Calu3 (cell line): ENCODE data around the gene HCN2. TPM values are rescaled to one million over a fixed set of nuclear protein-coding genes. Genes with fewer than 3 reads are reported as not detected.
A peak's percentile ranks its signal among the peaks of the same experiment; 100 is the strongest.

Experiments
- BruUV-seq: library from RNA; stranded (reverse); fragments of 400-500 nt; replicated peaks from 2 replicates; lab custom pipeline; 2021; lab: Mats Ljungman, UMichigan
- CTCF ChIA-PET: fragments of 300-600 bp; sonication (Branson Sonifier 250); formaldehyde crosslinking; loops from one replicate; lab custom pipeline; 2022; ENCODE audit warnings: antibody characterized with exemption; lab: Charles Lee
- DNase-seq: peaks from one replicate; pipeline ENCODE4 v3.0.0; 2022
- H3K27ac Mint-ChIP-seq: one replicate; pipeline ENCODE4 v1.8.0; 2022; ENCODE audit warnings: mixed read lengths; ENCODE audit not compliant: unreplicated experiment
- H3K27me3 Mint-ChIP-seq: one replicate; pipeline ENCODE4 v1.8.0; 2022; ENCODE audit warnings: mixed read lengths; ENCODE audit not compliant: unreplicated experiment
- H3K36me3 Mint-ChIP-seq: one replicate; pipeline ENCODE4 v1.8.0; 2022; ENCODE audit warnings: mild to moderate bottlenecking, moderate library complexity, mixed read lengths; ENCODE audit not compliant: insufficient read depth, unreplicated experiment
- H3K4me1 Mint-ChIP-seq: one replicate; pipeline ENCODE4 v1.8.0; 2022; ENCODE audit warnings: mild to moderate bottlenecking, low read depth, mixed read lengths; ENCODE audit not compliant: unreplicated experiment
- H3K4me3 Mint-ChIP-seq: one replicate; pipeline ENCODE4 v1.8.0; 2022; ENCODE audit warnings: mild to moderate bottlenecking, low read depth, moderate library complexity, mixed read lengths; ENCODE audit not compliant: unreplicated experiment
- H3K9me3 Mint-ChIP-seq: one replicate; pipeline ENCODE4 v1.8.0; 2022; ENCODE audit warnings: low read depth, mixed read lengths; ENCODE audit not compliant: unreplicated experiment
- CTCF ChIP-seq: fragments of 200-600 bp; IDR thresholded peaks from one replicate; pipeline ENCODE4 v1.8.0; 2022; ENCODE audit warnings: antibody characterized with exemption; ENCODE audit not compliant: unreplicated experiment
- intact Hi-C: fragments of 100-400 bp; cut with micrococcal nuclease; formaldehyde crosslinking; loops from one replicate; pipeline ENCODE4 v1.10.0; 2022; ENCODE audit not compliant: unreplicated experiment
- total RNA-seq: library from RNA; stranded (reverse); gene quantifications from 2 replicates; pipeline ENCODE4 v1.2.3, GENCODE V29; 2022

Gene HCN2
- total RNA-seq, 1 experiment from 2014 or later = 0.09 TPM

DNA sequence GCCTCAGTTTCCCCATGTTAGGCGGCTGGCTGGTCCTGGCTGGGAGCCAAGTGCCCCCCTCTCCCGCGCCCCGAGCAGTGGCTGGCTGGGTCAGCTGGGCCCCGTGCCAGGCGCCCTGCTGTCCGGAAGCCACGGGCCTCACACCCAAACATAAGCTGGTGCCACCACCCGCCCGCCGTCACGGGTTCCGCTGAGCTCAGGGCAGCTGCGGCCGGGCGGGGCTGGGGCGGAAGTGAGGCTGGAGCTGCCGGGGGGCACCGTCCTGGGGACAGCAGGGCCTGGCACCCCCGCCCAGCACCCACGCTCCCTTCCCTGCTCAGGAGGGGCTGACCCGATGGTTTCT, 19.3 kb downstream of the HCN2 start:
- Mint-ChIP-seq H3K4me3 (no peak overlapping the region), H3K27me3 (no peaks in the 10 kb centered on the region), H3K4me1 (no peaks in the 10 kb centered on the region), H3K27ac (no peak overlapping the region), H3K36me3 (peaks cover 7% of the 10 kb centered on the region), H3K9me3 (no peaks in the 10 kb centered on the region)
- DNase-seq = peak; percentile 56
- no peak for TF ChIP-seq CTCF
- BruUV-seq = no TSS peak
- CTCF ChIA-PET = interaction anchor here (0.5 to 0.6 kb wide), 2 partner anchors 46 to 55 kb away, joined by 3 to 5 read pairs; no protein-coding TSS in a partner anchor
- intact Hi-C loops = no loop called here

- TF ChIP-seq CTCF = no peak
- no peaks in the 10 kb centered on the region for H3K27me3 Mint-ChIP-seq
- no peaks in the 10 kb centered on the region for H3K4me1 Mint-ChIP-seq
- peaks cover 7% of the 10 kb centered on the region for H3K36me3 Mint-ChIP-seq
- no peak overlapping the region for H3K27ac Mint-ChIP-seq
- no peak for DNase-seq
- CTCF ChIA-PET = no interaction called here
- intact Hi-C loops = no loop called here
- H3K4me3 Mint-ChIP-seq = no peak overlapping the region
- no peaks in the 10 kb centered on the region for H3K9me3 Mint-ChIP-seq
- BruUV-seq = no TSS peak
These were observed 20.6 kb downstream of the HCN2 start for GRCh38 chr19:610071-610800.

GRCh38 chr19:610801-611480, 21.3 kb downstream of the HCN2 start:
- TF ChIP-seq CTCF = no peak
- no peaks in the 10 kb centered on the region for H3K27me3 Mint-ChIP-seq
- H3K9me3 Mint-ChIP-seq = no peaks in the 10 kb centered on the region
- H3K4me1 Mint-ChIP-seq = no peaks in the 10 kb centered on the region
- CTCF ChIA-PET = no interaction called here
- no peak overlapping the region for H3K4me3 Mint-ChIP-seq
- H3K36me3 Mint-ChIP-seq = peaks cover 7% of the 10 kb centered on the region
- no peak overlapping the region for H3K27ac Mint-ChIP-seq
- no peak for DNase-seq
- no TSS peak for BruUV-seq
- intact Hi-C loops = no loop called here

DNA sequence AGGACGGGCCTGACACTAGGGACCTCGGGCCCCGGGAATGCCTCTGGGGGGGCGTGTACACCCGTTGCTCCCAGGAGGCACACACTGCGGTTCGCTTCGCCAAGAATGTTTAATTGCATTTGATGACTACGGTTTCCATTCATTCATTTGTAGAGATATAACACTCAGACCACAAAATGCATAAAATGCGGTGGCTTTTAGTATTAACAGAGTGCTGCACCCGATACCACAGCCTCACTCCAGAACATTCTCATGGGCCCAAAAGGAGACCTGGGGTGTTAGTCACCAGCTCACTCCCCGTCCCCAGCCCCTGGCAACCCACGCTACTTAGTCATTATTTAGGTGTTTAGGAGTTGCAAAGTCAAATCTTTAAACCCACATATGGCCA, 21.8 kb downstream of the HCN2 start:
- Mint-ChIP-seq H3K27me3 (no peaks in the 10 kb centered on the region), H3K36me3 (peaks cover 7% of the 10 kb centered on the region), H3K9me3 (no peaks in the 10 kb centered on the region), H3K4me1 (no peaks in the 10 kb centered on the region), H3K27ac (no peak overlapping the region), H3K4me3 (no peak overlapping the region)
- no peak for DNase-seq
- intact Hi-C loops = no loop called here
- CTCF ChIA-PET = no interaction called here
- no peak for TF ChIP-seq CTCF
- no TSS peak for BruUV-seq
